Adrenal gland (tissue), 5 donors: ENCODE measurements around the gene BRD4.

Source experiments
- CTCF ChIP-seq, 6 experiments: fragments of 450-650 bp in 4 of 6; fragments of 200-600 bp in 2 of 6; sonication (generic) in 1 of 6; IDR thresholded peaks; 1 replicate in 5 of 6; 2 replicates in 1 of 6; pipeline versions ENCODE4 v1.5.1 to v1.8.0; 2016 to 2021; ENCODE audit warnings: antibody characterized with exemption in 6 of 6, mild to moderate bottlenecking in 2 of 6, moderate library complexity in 1 of 6
- POLR2A ChIP-seq, 2 donors: fragments of 450-650 bp; IDR thresholded peaks; one replicate each; pipeline ENCODE4 v1.6.1; 2017; ENCODE audit warnings: antibody characterized with exemption in 2 of 2, mild to moderate bottlenecking in 2 of 2, moderate library complexity in 1 of 2
- donor health status: DM: no; HTN: no; CAD: no.

- no peak for TF ChIP-seq CTCF (IDR thresholded peaks at IDR 0.05)
- no peak for TF ChIP-seq POLR2A (IDR thresholded peaks at IDR 0.05)
These were observed 77.8 kb downstream of the BRD4 start for GRCh38 chr19:15254547-15254946.
